Subcutaneous abdominal adipose tissue (tissue), 5 donors: ENCODE measurements around the gene SLC22A2.

ENCODE experiments used
- H3K27ac ChIP-seq: one replicate; pipeline ENCODE4 v1.7.0; 2013; ENCODE audit warnings: low read depth, mild to moderate bottlenecking, inconsistent platforms, low read length, moderate library complexity
- H3K27me3 ChIP-seq, 5 donors: one replicate each; pipeline ENCODE4 v1.7.0; 2013; ENCODE audit warnings: low read length in 5 of 5, inconsistent platforms in 1 of 5; ENCODE audit not compliant: control insufficient read depth in 5 of 5, insufficient read depth in 4 of 5
- H3K36me3 ChIP-seq, 5 donors: one replicate each; pipeline ENCODE4 v1.7.0; 2013; ENCODE audit warnings: low read length in 5 of 5; ENCODE audit not compliant: control insufficient read depth in 5 of 5, insufficient read depth in 5 of 5
- H3K4me1 ChIP-seq, 5 donors: one replicate each; pipeline ENCODE4 v1.7.0; 2013; ENCODE audit warnings: low read length in 5 of 5, mild to moderate bottlenecking in 3 of 5, moderate library complexity in 1 of 5; ENCODE audit not compliant: control insufficient read depth in 5 of 5, insufficient read depth in 5 of 5
- H3K4me3 ChIP-seq, 5 donors: one replicate each; pipeline ENCODE4 v1.7.0; 2013; ENCODE audit warnings: low read length in 5 of 5, low read depth in 1 of 5
- H3K9ac ChIP-seq, 5 donors: one replicate each; pipeline ENCODE4 v1.7.0; 2013; ENCODE audit warnings: low read length in 5 of 5, mild to moderate bottlenecking in 4 of 5, moderate library complexity in 3 of 5
- H3K9me3 ChIP-seq, 5 donors: one replicate each; pipeline ENCODE4 v1.7.0; 2013; ENCODE audit warnings: low read length in 5 of 5; ENCODE audit not compliant: control insufficient read depth in 5 of 5
- donor health status: healthy.
- donor health status: healthy.
- donor health status: healthy.
- donor health status: healthy.
- donor health status: healthy.

Gene SLC22A2

GRCh38 chr6:160253714-160254113, 4.9 kb downstream of the SLC22A2 start:
- Histone ChIP-seq H3K27me3 (peaks cover 0 to 5% (median 0%) of the 10 kb centered on the region in 5 donors), H3K9me3 (no peaks in the 10 kb centered on the region), H3K4me3 (no peak overlapping the region), H3K27ac (no peak overlapping the region), H3K36me3 (no peaks in the 10 kb centered on the region), H3K4me1 (no peaks in the 10 kb centered on the region), H3K9ac (no peak overlapping the region)

GRCh38 chr6:160253292-160253691, 5.3 kb downstream of the SLC22A2 start:
- no peak overlapping the region for H3K4me3 ChIP-seq
- no peaks in the 10 kb centered on the region for H3K4me1 ChIP-seq
- no peaks in the 10 kb centered on the region for H3K9me3 ChIP-seq
- no peak overlapping the region for H3K9ac ChIP-seq
- H3K27ac ChIP-seq: no peak overlapping the region
- H3K27me3 ChIP-seq: peaks cover 0 to under 1% (median 0%) of the 10 kb centered on the region in 5 donors
- H3K36me3 ChIP-seq: no peaks in the 10 kb centered on the region

DNA sequence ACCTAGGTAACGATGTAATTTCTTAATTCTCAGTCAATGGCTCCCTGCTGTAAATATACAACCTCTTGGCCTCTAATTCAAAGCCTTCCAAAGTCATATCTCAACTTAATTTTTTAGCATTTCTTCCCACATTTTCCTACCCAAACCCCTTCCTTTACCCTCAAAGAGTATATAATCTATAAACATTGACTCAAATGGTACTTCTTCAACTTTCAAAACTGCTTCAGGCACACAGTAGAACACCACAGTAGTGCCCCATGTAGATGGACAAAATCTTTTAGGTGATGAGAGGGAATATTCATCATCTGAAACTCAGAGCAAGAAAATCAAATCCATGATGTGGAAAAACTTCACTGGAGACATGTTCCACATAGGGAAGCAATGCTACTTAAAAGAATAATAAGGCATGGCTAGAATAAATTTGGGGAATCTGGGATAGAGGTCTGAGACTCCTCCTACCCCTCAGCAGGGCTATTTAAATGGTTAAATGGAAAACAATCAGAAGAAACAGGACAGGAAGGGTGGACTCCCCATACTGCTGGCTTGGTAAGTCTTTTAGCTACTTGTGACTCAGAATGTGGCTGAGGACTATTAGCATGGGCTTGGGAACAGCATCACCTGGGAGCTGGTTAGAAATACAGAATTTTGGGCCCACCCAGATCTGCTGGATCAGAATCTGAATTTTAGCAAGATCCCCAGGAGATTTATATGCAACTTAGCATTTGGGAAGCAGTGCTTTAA, 6.4 kb downstream of the SLC22A2 start:
- Histone ChIP-seq H3K9me3 (no peaks in the 10 kb centered on the region), H3K27me3 (no peaks in the 10 kb centered on the region), H3K9ac (no peak overlapping the region), H3K4me3 (no peak overlapping the region), H3K27ac (no peak overlapping the region), H3K36me3 (no peaks in the 10 kb centered on the region), H3K4me1 (no peaks in the 10 kb centered on the region)

DNA sequence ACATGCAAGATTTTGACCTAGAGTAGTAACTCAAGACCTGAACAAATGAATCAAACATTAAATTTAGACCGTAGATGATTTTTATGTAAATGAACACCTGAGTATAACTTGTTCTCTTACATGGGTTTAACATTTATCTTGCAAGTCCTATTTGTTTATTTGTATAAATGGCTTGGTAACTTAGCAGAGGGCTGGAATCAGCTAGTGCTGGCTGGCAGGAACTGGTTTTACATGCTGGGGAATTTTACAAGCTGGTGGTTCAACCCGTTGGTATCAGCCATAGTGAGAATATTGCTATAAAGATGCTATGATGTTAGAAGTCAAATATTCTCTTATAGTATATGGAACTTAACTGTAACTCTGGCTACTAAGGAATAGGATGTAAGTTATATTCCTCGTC, 8.9 kb downstream of the SLC22A2 start:
- no peaks in the 10 kb centered on the region for H3K9me3 ChIP-seq
- H3K36me3 ChIP-seq: no peaks in the 10 kb centered on the region
- H3K4me1 ChIP-seq: no peaks in the 10 kb centered on the region
- H3K27ac ChIP-seq: no peak overlapping the region
- no peak overlapping the region for H3K4me3 ChIP-seq
- no peaks in the 10 kb centered on the region for H3K27me3 ChIP-seq
- no peak overlapping the region for H3K9ac ChIP-seq

DNA sequence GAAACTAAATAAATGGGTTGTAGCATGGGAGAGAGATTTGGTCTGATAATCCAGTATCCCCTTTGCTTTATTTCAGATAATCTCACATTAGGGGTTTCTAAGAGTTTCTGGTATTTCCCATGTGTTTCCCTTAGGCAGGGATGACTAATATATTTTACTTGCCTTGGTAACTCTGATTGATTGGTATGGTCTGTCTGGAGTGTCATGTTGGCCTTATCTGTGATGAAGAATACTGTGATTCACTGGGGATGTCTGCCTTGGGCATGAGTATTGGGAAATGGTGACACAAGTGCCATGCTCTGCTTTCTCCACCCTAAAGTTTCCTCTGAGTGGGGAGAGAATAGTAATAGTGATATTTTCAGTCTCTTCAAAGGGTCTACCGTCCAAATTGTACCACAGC, 10.1 kb downstream of the SLC22A2 start:
- Histone ChIP-seq H3K27me3 (no peaks in the 10 kb centered on the region), H3K9me3 (no peaks in the 10 kb centered on the region), H3K4me3 (no peak overlapping the region), H3K36me3 (no peaks in the 10 kb centered on the region), H3K4me1 (no peaks in the 10 kb centered on the region), H3K9ac (no peak overlapping the region), H3K27ac (no peak overlapping the region)

GRCh38 chr6:160247457-160247883, 11.2 kb downstream of the SLC22A2 start:
- no peak overlapping the region for H3K9ac ChIP-seq
- H3K27ac ChIP-seq: no peak overlapping the region
- no peaks in the 10 kb centered on the region for H3K27me3 ChIP-seq
- H3K4me3 ChIP-seq: no peak overlapping the region
- no peaks in the 10 kb centered on the region for H3K9me3 ChIP-seq
- no peaks in the 10 kb centered on the region for H3K36me3 ChIP-seq
- no peaks in the 10 kb centered on the region for H3K4me1 ChIP-seq

GRCh38 chr6:160240691-160241084, 17.9 kb downstream of the SLC22A2 start:
- Histone ChIP-seq H3K4me3 (no peak overlapping the region), H3K9me3 (peaks cover 0 to 4% (median 3%) of the 10 kb centered on the region in 5 donors), H3K36me3 (no peaks in the 10 kb centered on the region), H3K4me1 (no peaks in the 10 kb centered on the region), H3K27me3 (no peaks in the 10 kb centered on the region), H3K27ac (no peak overlapping the region), H3K9ac (no peak overlapping the region)

DNA sequence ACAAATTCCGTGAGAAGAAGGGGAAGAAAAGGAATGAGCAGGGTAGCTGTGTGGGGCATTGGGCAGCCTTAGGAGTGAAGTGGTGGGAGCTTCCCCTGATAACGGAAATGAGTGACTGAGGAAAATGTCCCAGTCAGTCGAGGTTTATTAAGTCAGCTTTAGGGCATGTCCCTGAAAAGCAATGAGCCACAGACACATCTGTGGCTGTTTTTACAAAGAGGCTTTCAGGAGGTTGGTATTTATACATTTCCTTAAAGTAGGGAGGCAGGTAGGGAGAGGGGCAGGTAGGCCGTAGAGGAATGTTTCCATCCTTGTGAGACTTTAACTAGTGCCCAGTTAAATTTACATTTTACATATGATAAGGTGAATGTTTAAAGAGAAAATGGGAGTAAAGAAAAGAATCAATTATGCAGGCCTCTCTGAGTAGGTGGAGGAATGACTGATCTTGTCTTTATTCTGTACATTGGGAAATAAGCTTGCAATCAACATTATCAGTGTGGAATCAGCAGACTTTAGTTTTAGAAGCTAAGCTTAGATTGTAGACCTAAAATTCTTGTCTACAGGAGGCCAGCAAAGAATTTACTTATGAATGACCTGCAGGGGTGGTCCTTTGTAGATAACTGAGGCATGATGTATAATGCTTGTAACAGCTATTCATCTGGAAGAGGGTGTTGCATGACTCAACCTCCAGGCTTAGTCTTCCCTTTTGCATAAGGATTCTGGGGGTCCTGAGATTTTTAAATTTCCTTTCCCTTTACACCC, 18.5 kb downstream of the SLC22A2 start:
- H3K4me1 ChIP-seq: no peaks in the 10 kb centered on the region
- H3K27me3 ChIP-seq: no peaks in the 10 kb centered on the region
- no peak overlapping the region for H3K4me3 ChIP-seq
- H3K27ac ChIP-seq: no peak overlapping the region
- H3K9me3 ChIP-seq: peaks cover 0 to 4% (median 3%) of the 10 kb centered on the region in 5 donors
- H3K36me3 ChIP-seq: no peaks in the 10 kb centered on the region
- H3K9ac ChIP-seq: no peak overlapping the region

GRCh38 chr6:160238761-160239751, 19.6 kb downstream of the SLC22A2 start:
- Histone ChIP-seq H3K4me3 (no peak overlapping the region), H3K9me3 (peaks cover 0 to 4% (median 3%) of the 10 kb centered on the region in 5 donors), H3K27me3 (no peaks in the 10 kb centered on the region), H3K9ac (no peak overlapping the region), H3K27ac (no peak overlapping the region), H3K36me3 (no peaks in the 10 kb centered on the region), H3K4me1 (no peaks in the 10 kb centered on the region)
